ENCODE data around the gene ZNF507.

DNA sequence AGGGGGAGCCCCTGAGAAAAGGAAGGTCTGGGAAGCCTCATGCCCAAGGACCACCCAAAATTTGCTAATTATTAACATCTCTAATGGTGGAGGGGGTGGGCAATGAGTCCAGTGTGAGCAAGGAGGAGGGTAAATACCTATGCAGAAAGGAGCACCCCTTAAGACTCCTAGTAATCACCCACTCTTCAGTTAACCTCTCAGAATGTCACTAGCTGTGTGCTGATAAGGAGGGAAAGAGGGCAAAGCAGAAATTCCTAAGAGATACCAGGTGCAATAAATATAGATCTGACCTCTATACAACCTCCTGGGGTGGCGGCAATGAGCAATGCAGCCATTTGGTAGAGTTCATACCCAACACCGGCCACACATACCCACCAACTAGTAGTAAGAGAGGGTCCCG, 47.5 kb downstream of the ZNF507 start:
- TF ChIP-seq CTCF (IDR thresholded peaks at IDR 0.05; ENCODE audit: low read depth, low read length, missing input control) (no peak), REST (IDR thresholded peaks at IDR 0.05) (no peak), SP1 (IDR thresholded peaks at IDR 0.05) (no peak), YY1 (IDR thresholded peaks at IDR 0.05) (no peak), FOXA1 (IDR thresholded peaks at IDR 0.05) (no peak), GABPA (IDR thresholded peaks at IDR 0.05 in 1 of 2, conservative IDR thresholded peaks at IDR 0.05 in 1 of 2) (no peak), EGR1 (IDR thresholded peaks at IDR 0.05; ENCODE audit: low read depth in 2 of 2) (no peak), TAF1 (conservative IDR thresholded peaks at IDR 0.05) (no peak)
- TF ChIP-seq, protein P1, sequence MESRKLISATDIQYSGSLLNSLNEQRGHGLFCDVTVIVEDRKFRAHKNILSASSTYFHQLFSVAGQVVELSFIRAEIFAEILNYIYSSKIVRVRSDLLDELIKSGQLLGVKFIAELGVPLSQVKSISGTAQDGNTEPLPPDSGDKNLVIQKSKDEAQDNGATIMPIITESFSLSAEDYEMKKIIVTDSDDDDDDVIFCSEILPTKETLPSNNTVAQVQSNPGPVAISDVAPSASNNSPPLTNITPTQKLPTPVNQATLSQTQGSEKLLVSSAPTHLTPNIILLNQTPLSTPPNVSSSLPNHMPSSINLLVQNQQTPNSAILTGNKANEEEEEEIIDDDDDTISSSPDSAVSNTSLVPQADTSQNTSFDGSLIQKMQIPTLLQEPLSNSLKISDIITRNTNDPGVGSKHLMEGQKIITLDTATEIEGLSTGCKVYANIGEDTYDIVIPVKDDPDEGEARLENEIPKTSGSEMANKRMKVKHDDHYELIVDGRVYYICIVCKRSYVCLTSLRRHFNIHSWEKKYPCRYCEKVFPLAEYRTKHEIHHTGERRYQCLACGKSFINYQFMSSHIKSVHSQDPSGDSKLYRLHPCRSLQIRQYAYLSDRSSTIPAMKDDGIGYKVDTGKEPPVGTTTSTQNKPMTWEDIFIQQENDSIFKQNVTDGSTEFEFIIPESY (IDR thresholded peaks at IDR 0.05), result no peak

Measured in liver (tissue), 3 donors.